HG03280 (cell line): ENCODE measurements around the gene AGK.

Experiments
- ATAC-seq: cut with Tn5 transposase; IDR thresholded peaks from one replicate; pipeline ENCODE4 v1.9.1; 2021; ENCODE audit warnings: mild to moderate bottlenecking, moderate library complexity; ENCODE audit not compliant: unreplicated experiment

Gene AGK

GRCh38 chr7:141699860-141700259, 148.7 kb downstream of the AGK start:
- ATAC-seq, result no peak

- ATAC-seq, result no peak
Observed at GRCh38 chr7:141700296-141700847, 149.2 kb downstream of the AGK start.

- no peak for ATAC-seq
Observed at GRCh38 chr7:141700848-141701371, 149.7 kb downstream of the AGK start.

GRCh38 chr7:141701489-141702046, 150.4 kb downstream of the AGK start:
- peak; percentile 86 for ATAC-seq

GRCh38 chr7:141702047-141702567, 150.9 kb downstream of the AGK start, which contains the start of gene DENND11:
DENND11 (minus strand) TSS chr7:141702166; CDS start chr7:141702153, 13 bp downstream.
- peak; percentile 70 for ATAC-seq

GRCh38 chr7:141702892-141703291, 151.7 kb downstream of the AGK start:
- no peak for ATAC-seq

GRCh38 chr7:141704112-141704511, 152.9 kb downstream of the AGK start:
- ATAC-seq, result no peak

- no peak for ATAC-seq
Observed at GRCh38 chr7:141704741-141705140, 153.5 kb downstream of the AGK start.
